Glutamatergic neuron (in vitro differentiated cells): ENCODE results near the gene ATXN3. TPM values are rescaled to one million over a fixed set of nuclear protein-coding genes. Genes with fewer than 3 reads are reported as not detected.

Experiments
- DNase-seq: peaks from one replicate; pipeline ENCODE4 v3.0.0; 2022
- H3K27ac Mint-ChIP-seq: one replicate; pipeline ENCODE4 v1.8.0; 2020; ENCODE audit warnings: mild to moderate bottlenecking, mixed read lengths, inconsistent platforms; ENCODE audit not compliant: unreplicated experiment
- H3K27me3 Mint-ChIP-seq: one replicate; pipeline ENCODE4 v1.8.0; 2020; ENCODE audit warnings: mild to moderate bottlenecking, moderate library complexity, mixed read lengths, inconsistent platforms; ENCODE audit not compliant: unreplicated experiment
- H3K36me3 Mint-ChIP-seq: one replicate; pipeline ENCODE4 v1.8.0; 2020; ENCODE audit warnings: mild to moderate bottlenecking, mixed read lengths, inconsistent platforms; ENCODE audit not compliant: unreplicated experiment
- H3K4me1 Mint-ChIP-seq: one replicate; pipeline ENCODE4 v1.8.0; 2020; ENCODE audit warnings: mild to moderate bottlenecking, low read depth, mixed read lengths, inconsistent platforms; ENCODE audit not compliant: unreplicated experiment
- H3K4me3 Mint-ChIP-seq: one replicate; pipeline ENCODE4 v1.8.0; 2020; ENCODE audit warnings: mild to moderate bottlenecking, mixed read lengths, inconsistent platforms; ENCODE audit not compliant: unreplicated experiment
- H3K9me3 Mint-ChIP-seq: one replicate; pipeline ENCODE4 v1.8.0; 2020; ENCODE audit warnings: mild to moderate bottlenecking, moderate library complexity, mixed read lengths, inconsistent platforms; ENCODE audit not compliant: unreplicated experiment
- CTCF ChIP-seq: fragments of 200-600 bp; sonication (generic); IDR thresholded peaks from one replicate; pipeline ENCODE4 v1.5.0; 2021; ENCODE audit not compliant: partially characterized antibody, unreplicated experiment
- total RNA-seq: library from RNA; stranded (reverse); fragmentation: NEBNext Ultra II Directional; extraction: Animal tissue kit (Norgen Biotek cat#: 25700); gene quantifications from one replicate; pipeline ENCODE4 v1.2.1, GENCODE V29; 2021; ENCODE audit not compliant: unreplicated experiment

ATXN3 gene
- total RNA-seq, 1 donor from 2014 or later: 39.8 TPM

DNA sequence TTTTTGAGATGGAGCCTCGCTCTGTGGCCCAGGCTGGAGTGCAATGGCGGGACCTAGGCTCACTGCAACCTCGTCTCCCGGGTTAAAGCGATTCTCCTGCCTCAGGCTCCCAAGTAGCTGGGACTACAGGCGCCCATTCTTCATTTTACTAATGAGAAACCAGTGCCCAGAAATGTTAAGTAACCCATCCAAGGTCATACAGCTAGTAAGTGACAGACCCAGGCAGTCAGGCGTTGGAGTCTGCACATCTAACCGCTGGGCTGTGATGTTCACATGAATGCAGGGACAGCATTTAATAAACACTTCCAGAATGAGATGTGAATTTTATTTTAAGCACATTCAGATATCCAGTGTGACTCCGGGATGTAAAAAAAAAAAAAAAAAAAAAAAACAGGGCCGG lies 65.2 kb downstream of the ATXN3 start:
- no peak overlapping the region for H3K4me3 Mint-ChIP-seq
- H3K9me3 Mint-ChIP-seq: peaks cover 5% of the 10 kb centered on the region
- no peaks in the 10 kb centered on the region for H3K36me3 Mint-ChIP-seq
- no peak for TF ChIP-seq CTCF
- no peak overlapping the region for H3K27ac Mint-ChIP-seq
- H3K4me1 Mint-ChIP-seq: peaks cover 10% of the 10 kb centered on the region
- DNase-seq: no peak
- H3K27me3 Mint-ChIP-seq: no peaks in the 10 kb centered on the region

GRCh38 chr14:92040431-92041051 lies 65.8 kb downstream of the ATXN3 start:
- Mint-ChIP-seq H3K27ac (peak overlapping the region; percentile 97), H3K9me3 (peaks cover 5% of the 10 kb centered on the region), H3K27me3 (no peaks in the 10 kb centered on the region), H3K36me3 (no peaks in the 10 kb centered on the region), H3K4me3 (peak overlapping the region; percentile 99), H3K4me1 (peaks cover 10% of the 10 kb centered on the region)
- no peak for DNase-seq
- TF ChIP-seq CTCF: no peak

DNA sequence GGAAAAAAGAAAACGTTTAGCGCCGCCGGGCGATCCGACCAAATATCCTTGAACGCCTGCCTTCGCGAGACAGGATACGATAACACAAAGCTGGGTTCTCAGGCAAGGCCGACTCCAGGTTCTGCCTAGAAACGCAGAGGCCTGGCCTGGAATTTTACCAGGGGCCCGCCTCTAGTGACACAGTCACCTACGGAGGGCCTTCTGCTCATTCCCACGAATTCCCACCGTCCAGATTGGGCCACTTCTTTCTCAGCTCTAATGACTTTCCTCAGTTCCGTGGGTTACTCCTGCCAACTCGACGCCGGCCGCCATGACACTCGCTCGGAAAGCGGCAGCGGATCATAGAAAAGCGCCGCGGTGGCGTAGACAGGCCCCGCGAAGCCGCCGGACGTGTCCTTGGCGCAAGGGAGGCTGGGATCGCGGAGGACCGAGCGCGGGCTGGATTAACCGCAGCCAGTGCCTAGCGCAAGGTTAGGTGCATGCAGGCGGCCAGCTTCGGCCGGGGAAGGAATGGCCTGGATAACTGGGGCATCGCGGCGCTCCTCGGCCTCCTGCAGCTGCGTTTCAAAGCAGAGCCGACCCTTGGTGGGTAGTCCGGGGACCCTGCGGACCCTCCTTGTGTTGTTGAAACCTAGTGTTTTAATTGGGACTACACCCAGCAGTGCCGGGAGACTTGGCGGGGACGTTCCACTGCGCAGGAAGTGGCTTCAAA lies 66.5 kb downstream of the ATXN3 start, which contains the start of gene TRIP11:
Gene TRIP11, minus strand, starts transcription at position 341 of the 712 bp plus-strand sequence. CDS start 374 bp downstream, outside the sequence.
- H3K4me3 Mint-ChIP-seq: peak within 1 kb of the TSS; percentile 99
- H3K27me3 Mint-ChIP-seq: no peaks in the 10 kb centered on the region
- peak; percentile 97 for DNase-seq
- H3K27ac Mint-ChIP-seq: peak within 1 kb of the TSS; percentile 97
- peaks cover 10% of the 10 kb centered on the region for H3K4me1 Mint-ChIP-seq
- H3K36me3 Mint-ChIP-seq: no peaks in the 10 kb centered on the region
- peaks cover 5% of the 10 kb centered on the region for H3K9me3 Mint-ChIP-seq
- no peak for TF ChIP-seq CTCF

GRCh38 chr14:92039063-92039718 lies 67.2 kb downstream of the ATXN3 start:
- no peak for TF ChIP-seq CTCF
- peak overlapping the region; percentile 99 for H3K4me3 Mint-ChIP-seq
- no peaks in the 10 kb centered on the region for H3K36me3 Mint-ChIP-seq

More at GRCh38 chr14:92039063-92039718, 67.2 kb downstream of the ATXN3 start:
- DNase-seq: no peak
- H3K27ac Mint-ChIP-seq: peak overlapping the region; percentile 97
- no peaks in the 10 kb centered on the region for H3K27me3 Mint-ChIP-seq
- peaks cover 5% of the 10 kb centered on the region for H3K9me3 Mint-ChIP-seq
- peaks cover 10% of the 10 kb centered on the region for H3K4me1 Mint-ChIP-seq
